Umbilical cord (tissue), 2 donors: ENCODE measurements around the gene CECR2. TPM values are rescaled to one million over a fixed set of nuclear protein-coding genes. Genes with fewer than 3 reads are reported as not detected.

ENCODE experiments used
- DNase-seq: peaks from one replicate; pipeline ENCODE4 v3.0.0-alpha.2; 2015; ENCODE audit warnings: low spot score
- total RNA-seq: library from RNA; depleted of rRNA; stranded (reverse); fragments of >200 nt; gene quantifications from one replicate; pipeline ENCODE4 v1.2.3, GENCODE V29; 2014; ENCODE audit warnings: low replicate concordance; ENCODE audit not compliant: insufficient read depth

Gene CECR2
- total RNA-seq, 1 donor from 2014 or later: 1.2 TPM

DNA sequence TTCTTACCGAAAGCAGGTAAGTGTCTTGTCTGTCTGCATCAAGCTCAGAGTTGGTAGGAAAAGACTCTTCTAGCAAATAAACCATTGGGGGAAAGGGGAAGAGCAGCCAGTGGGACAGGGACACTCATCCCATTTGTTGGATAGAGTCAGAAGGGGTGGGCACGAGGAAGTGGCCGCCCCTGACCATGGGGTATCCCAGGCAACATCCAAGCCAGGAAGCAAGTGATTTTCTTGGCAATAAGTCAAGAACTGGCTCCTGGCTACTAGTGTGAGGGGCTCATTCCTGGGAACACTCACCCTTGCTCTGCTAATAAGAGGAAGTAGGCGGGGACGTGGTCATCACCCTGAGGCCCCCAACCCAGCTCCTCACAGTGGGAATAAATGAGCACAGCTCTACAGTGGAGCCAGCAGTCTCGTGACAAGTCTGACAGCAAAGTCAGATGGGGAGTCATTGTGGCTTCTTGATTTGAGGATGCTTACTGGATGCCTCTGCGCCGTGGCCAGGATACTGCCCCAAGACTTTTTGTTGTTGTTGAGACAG is 200.8 kb downstream of the CECR2 start:
- DNase-seq: no peak

- peak; percentile 70 for DNase-seq
Measured at GRCh38 chr22:17570851-17571631, 201.8 kb downstream of the CECR2 start.

GRCh38 chr22:17575151-17575550 is 205.9 kb downstream of the CECR2 start:
- no peak for DNase-seq

- no peak for DNase-seq
Measured at GRCh38 chr22:17575681-17576080, 206.4 kb downstream of the CECR2 start.

DNA sequence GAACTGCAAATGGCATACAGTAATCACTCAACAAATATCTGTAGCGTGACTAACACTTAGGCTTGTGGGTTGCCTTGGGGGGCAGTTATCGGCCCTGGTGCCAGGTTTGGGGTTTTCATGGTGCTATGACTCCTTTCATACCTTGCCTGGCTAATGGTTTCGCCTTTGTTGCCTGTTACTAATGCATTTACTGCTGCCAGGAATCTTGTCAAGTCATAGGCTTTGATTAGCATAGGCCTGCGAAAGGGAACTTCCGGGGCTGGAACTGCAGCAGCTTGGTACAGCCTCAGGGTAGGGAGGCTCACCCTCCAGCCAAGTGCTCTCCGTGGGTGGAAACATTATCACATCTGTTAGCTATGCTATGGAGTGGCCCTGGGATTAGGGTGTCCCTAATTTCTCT is 207.2 kb downstream of the CECR2 start:
- DNase-seq: no peak

DNA sequence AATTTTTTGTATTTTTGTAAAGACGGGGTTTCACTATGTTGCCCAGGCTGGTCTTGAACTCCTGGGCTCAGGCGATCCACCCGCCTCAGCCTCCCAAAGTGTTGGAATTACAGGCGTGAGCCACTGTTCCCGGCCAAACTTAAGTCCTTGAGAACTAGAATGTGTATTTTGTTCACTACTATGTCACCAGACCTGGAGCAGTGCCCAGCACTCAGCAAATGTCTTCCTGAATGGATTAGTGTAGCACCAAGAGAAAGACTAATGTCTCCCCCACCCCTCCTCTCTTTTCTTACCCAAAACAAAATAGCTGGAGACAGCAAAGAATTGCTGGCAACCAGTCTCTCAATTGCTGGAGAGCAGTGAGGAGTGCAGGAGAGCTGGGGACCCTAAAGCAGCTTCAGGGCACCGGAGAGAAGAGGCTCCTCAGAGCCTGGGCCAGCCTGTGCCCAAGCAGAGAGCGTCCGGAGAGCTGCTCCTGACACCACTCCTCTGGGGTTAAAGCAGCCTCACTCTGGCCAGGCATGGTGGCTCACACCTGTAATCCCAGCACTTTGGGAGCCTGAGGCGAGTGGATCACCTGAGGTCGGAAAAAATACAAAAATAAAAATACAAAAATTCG is 209.0 kb downstream of the CECR2 start:
- DNase-seq: peak; percentile 26

DNA sequence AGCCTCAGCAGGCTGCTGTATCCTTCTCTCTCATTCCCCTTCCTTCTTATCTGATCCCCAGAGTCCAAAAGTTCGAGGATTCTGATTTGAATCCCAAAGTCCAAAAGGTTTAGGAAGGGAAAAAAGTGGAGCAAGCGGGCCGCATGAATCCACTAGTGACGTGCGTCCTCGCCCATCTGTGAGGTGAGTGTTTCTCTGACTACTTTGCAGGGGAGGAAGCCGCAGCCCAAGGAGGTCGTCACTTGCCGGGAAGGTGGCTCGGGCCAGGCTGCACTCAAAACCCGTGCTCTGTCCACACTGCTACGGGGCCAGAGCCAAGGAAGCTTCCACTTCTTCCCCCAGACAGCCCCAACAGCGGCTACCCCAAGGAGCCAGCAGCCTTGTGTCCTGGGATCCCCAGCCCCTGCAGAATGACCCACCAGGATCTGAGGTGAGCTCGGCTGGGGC is 210.3 kb downstream of the CECR2 start:
- no peak for DNase-seq

DNA sequence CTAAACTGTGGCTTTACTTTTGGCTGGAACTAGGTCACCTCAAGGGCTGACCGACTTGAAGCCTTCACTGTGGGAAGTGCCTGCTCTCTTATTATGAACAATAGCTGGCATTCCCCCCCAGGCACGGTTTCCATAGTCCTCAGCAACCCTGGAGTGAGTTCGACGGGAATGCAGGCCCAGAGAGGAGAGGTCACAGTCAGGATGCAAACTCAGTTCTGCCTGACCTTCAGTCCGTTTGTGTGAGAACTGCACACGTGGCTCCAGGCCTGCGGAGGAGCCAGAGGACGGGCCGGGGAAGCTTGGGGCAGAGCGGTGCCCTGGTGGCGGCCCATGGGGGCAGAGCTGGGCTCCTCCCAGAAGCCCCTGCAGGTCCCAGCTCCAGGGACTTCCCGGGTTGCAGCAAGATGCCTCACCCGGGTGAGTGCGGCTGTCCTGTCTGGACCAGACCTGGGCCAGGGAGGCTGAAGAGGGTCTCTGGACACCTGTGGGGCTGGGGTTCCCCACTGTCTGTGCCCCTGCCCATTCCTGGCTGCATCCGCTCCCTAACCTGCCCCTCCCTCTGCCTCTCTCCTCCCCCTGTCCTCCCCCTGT is 211.3 kb downstream of the CECR2 start:
- DNase-seq: no peak

- no peak for DNase-seq
Measured at GRCh38 chr22:17581056-17581455, 211.8 kb downstream of the CECR2 start.

- no peak for DNase-seq
Measured at GRCh38 chr22:17581631-17582030, 212.4 kb downstream of the CECR2 start.

- DNase-seq: no peak
Measured at GRCh38 chr22:17583151-17583550, 213.9 kb downstream of the CECR2 start.

GRCh38 chr22:17586831-17587440 is 217.7 kb downstream of the CECR2 start:
- no peak for DNase-seq

GRCh38 chr22:17587629-17588028 is 218.4 kb downstream of the CECR2 start:
- no peak for DNase-seq

DNA sequence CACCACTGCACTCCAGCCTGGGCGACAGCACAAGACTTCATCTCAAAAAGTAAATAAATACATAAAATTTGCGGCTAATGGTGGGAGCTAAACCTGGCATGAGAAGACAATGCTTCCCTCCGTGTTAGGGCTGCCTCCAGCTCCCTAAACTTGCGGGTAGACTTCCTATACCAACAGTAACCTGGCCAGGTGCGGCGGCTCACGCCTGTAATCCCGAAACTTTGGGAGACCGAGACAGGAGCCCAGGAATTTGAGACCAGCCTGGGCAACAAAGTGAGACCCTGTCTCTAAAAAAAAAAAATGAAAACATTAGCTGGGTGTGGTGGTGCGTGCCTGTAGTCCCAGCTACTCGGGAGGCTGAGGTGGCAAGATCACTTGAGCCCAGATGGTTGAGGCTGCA is 219.3 kb downstream of the CECR2 start:
- no peak for DNase-seq

DNA sequence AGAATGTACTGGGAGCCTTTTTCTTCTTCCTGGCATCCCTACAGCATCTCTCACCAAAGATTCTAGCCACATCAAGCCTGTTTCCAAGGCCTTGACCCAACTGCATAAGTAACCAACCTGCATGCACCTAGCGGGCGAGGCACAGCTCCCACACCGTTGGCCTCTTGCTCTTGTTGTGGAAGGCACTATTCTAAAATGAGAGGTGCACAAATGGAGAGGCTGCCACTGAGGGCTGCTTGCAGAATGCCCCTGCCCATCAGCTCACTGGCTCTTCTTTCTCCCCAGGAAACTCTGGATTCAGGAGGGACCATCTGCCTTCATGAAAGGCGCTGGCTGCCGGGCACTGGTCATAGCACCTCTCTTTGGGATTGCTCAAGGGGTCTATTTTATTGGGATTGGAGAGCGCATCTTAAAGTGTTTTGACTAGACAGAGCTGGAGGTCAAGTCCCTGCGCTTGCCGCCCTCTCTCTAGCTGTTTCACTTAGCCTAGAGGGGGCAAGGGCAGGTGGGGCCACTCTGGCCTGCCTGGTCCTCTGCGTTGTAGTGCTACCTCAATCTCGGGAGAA is 220.6 kb downstream of the CECR2 start:
- no peak for DNase-seq

DNA sequence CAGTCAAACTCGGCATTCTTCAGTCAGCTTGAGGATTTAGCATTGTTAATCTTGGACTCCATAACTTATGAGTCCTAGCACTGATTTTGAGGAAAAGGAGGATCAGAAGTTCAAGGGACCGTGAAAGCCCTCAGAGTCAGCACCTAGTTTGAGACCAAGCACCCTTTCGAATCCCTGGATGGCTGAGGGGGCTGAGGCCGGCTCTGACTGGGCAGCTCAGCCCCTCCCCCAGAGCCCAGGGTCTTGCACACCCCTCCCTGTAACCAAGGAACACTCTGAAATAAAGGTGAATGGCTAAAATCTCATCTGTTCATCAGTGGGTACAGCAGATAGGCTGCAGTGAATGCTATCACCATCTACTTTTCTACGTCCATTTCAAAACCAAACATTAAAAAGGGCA is 221.3 kb downstream of the CECR2 start:
- no peak for DNase-seq

GRCh38 chr22:17592201-17592600 is 222.9 kb downstream of the CECR2 start:
- no peak for DNase-seq

GRCh38 chr22:17596226-17596625 is 227.0 kb downstream of the CECR2 start:
- no peak for DNase-seq

DNA sequence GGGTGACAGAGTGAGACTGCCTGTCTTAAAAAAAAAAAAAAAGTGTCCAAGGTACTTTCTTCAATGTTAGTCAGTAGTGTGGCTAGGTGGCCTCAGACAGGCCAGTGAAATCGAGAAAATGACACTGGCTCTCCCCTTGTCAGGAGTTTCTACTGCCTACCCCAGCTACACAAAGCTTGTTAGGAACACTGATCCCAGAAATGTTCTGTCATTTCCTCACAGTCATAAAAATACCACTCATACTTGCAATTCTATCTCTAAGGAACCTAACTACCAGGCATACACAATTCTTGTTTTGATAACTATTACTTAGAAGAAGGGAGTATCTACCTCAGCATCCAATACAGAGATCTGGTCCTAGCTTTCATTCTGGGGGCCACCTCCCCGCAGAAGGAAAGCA is 228.0 kb downstream of the CECR2 start:
- DNase-seq: no peak

- DNase-seq: no peak
Measured at GRCh38 chr22:17598318-17598717, 229.1 kb downstream of the CECR2 start.

DNA sequence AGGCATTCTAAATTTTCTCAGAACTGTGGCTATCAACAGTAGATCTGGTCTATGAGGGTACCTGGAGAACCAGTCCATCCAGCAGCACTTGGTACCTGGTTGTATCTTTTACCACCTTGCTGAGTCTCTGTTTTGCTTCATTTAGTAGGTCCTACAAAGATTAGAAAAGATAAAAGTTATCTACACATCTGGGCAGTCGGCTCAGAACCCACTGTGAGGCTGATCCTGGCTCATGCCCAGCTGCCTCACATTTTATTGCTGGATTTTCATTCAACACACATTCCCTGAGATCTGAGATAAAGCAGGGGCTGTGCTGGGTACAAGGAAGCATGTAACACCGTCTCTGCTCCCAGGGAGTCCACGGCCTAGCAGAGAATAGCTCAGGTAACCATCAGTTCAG is 231.8 kb downstream of the CECR2 start:
- DNase-seq: peak; percentile 59

DNA sequence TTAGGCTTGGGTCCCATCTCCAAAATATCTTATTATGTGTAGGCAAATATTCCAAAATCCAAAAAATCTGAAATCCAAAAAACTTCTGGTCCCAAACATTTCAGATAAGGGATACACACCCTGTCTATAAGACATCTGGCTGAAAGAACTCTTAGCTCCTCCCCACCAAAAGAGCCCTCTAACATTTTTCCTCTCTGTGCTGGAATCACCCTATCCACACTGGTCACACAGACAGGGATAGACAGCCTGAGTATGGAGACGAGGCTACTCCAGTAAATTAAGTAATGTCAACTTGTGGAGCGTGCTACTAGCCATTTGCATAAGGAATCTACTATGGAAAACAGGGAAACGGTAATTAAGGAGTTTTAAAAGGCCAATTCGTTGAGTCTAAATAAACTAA is 234.4 kb downstream of the CECR2 start:
- no peak for DNase-seq
